WERI-Rb-1 (cell line): ENCODE results near the gene GPR34.
"Not testable (repeated sequence)": the region's sequence is repeated elsewhere in the genome, so short reads cannot be mapped to it uniquely, and the experiment has no call there.

ENCODE experiments used
- DNase-seq: peaks from one replicate; pipeline ENCODE4 v3.0.0-alpha.2; 2020
- H3K27ac ChIP-seq: fragments of 250-450 bp; sonication (Bioruptor Pico); 2 replicates; pipeline ENCODE4 v1.5.1; 2020; ENCODE audit warnings: mild to moderate bottlenecking, moderate library complexity
- H3K27me3 ChIP-seq: fragments of 250-450 bp; sonication (Bioruptor Pico); 2 replicates; pipeline ENCODE4 v1.5.1; 2021; ENCODE audit warnings: mild to moderate bottlenecking, low read depth, moderate library complexity; ENCODE audit not compliant: insufficient read depth, severe bottlenecking
- H3K36me3 ChIP-seq: fragments of 250-450 bp; sonication (Bioruptor Pico); 2 replicates; pipeline ENCODE4 v1.5.1; 2020; ENCODE audit warnings: mild to moderate bottlenecking, moderate library complexity
- H3K4me3 ChIP-seq: 2 replicates; pipeline ENCODE4 v1.5.1; 2011; ENCODE audit warnings: low read depth, mild to moderate bottlenecking, control low read depth, low read length
- H3K9me3 ChIP-seq: fragments of 250-450 bp; sonication (Bioruptor Pico); 2 replicates; pipeline ENCODE4 v1.5.1; 2021; ENCODE audit warnings: mild to moderate bottlenecking, moderate library complexity; ENCODE audit not compliant: severe bottlenecking
- CTCF ChIP-seq: IDR thresholded peaks from 2 replicates; pipeline ENCODE4 v1.5.1; 2011; ENCODE audit warnings: low read depth, mild to moderate bottlenecking, control low read depth, inconsistent platforms, low read length

Gene GPR34

GRCh38 chrX:41671082-41671481, 17.7 kb upstream of the GPR34 start:
- Histone ChIP-seq H3K4me3 (no peak overlapping the region), H3K27me3 (no peaks in the 10 kb centered on the region), H3K27ac (no peak overlapping the region), H3K9me3 (no peaks in the 10 kb centered on the region), H3K36me3 (no peaks in the 10 kb centered on the region)
- no peak for TF ChIP-seq CTCF
- no peak for DNase-seq

GRCh38 chrX:41672643-41673042, 16.1 kb upstream of the GPR34 start:
- Histone ChIP-seq H3K36me3 (no peaks in the 10 kb centered on the region), H3K4me3 (no peak overlapping the region), H3K27me3 (peaks cover 5% of the 10 kb centered on the region), H3K9me3 (no peaks in the 10 kb centered on the region), H3K27ac (no peak overlapping the region)
- DNase-seq: no peak
- no peak for TF ChIP-seq CTCF

GRCh38 chrX:41676361-41676760, 12.4 kb upstream of the GPR34 start:
- DNase-seq, H3K9me3 ChIP-seq: not testable (repeated sequence)

GRCh38 chrX:41677183-41678060, 11.4 kb upstream of the GPR34 start:
- no peak overlapping the region for H3K27ac ChIP-seq
- DNase-seq: no peak
- TF ChIP-seq CTCF: no peak
- no peaks in the 10 kb centered on the region for H3K36me3 ChIP-seq
- no peak overlapping the region for H3K4me3 ChIP-seq
- H3K27me3 ChIP-seq: peaks cover 5% of the 10 kb centered on the region
- H3K9me3 ChIP-seq: no peaks in the 10 kb centered on the region

More at GRCh38 chrX:41676361-41676760, 12.4 kb upstream of the GPR34 start:
- H3K27me3 ChIP-seq, H3K36me3 ChIP-seq, H3K4me3 ChIP-seq, H3K27ac ChIP-seq: not testable (repeated sequence)

- Histone ChIP-seq H3K4me3 (no peak overlapping the region), H3K27ac (no peak overlapping the region), H3K27me3 (peaks cover 8% of the 10 kb centered on the region), H3K36me3 (no peaks in the 10 kb centered on the region), H3K9me3 (no peaks in the 10 kb centered on the region)
- no peak for DNase-seq
- TF ChIP-seq CTCF: no peak
These were observed 4.6 kb upstream of the GPR34 start for GRCh38 chrX:41684138-41684537.

GRCh38 chrX:41684940-41685339, 3.8 kb upstream of the GPR34 start:
- Histone ChIP-seq H3K9me3 (no peaks in the 10 kb centered on the region), H3K27me3 (peaks cover 8% of the 10 kb centered on the region), H3K36me3 (no peaks in the 10 kb centered on the region), H3K4me3 (no peak overlapping the region), H3K27ac (no peak overlapping the region)
- DNase-seq: no peak
- TF ChIP-seq CTCF: no peak
